ENCODE results near the gene GCC2.
"Not testable (repeated sequence)": the region's sequence is repeated elsewhere in the genome, so short reads cannot be mapped to it uniquely, and the experiment has no call there.

Gene GCC2

DNA sequence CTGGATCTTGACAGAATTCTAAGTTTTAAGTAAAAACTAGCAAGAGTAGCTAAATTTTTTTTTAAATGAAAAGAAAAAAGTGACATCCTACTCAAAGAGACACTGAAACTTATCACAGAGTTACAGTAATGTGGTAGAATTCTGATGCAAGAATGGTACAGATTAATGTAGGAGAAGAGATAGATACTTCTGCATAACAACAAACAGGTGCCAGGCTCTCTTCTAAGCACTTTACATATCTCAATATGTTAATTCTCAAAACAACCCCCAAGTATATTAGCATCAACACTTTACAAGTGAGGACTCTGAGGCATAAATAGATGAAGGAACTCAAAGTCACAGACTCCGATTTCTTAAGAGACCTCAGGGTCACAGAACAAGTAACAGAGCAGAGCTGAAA is 28.1 kb downstream of the GCC2 start:
- TF ChIP-seq CTCF (conservative IDR thresholded peaks at IDR 0.05; ENCODE audit: control insufficient read depth, insufficient read depth, low read depth, low read length): no peak
- no peak for DNase-seq (ENCODE audit: low read depth)
- H3K4me3 ChIP-seq (ENCODE audit: control insufficient read depth, low read depth, low read length): no peak overlapping the region

- DNase-seq (ENCODE audit: low read depth): no peak
- no peak for TF ChIP-seq CTCF (conservative IDR thresholded peaks at IDR 0.05; ENCODE audit: control insufficient read depth, insufficient read depth, low read depth, low read length)
- no peak overlapping the region for H3K4me3 ChIP-seq (ENCODE audit: control insufficient read depth, low read depth, low read length)
Observed at GRCh38 chr2:108485253-108485652, 36.2 kb downstream of the GCC2 start.

GRCh38 chr2:108490506-108491122 is 41.6 kb downstream of the GCC2 start:
- DNase-seq (ENCODE audit: low read depth): no peak
- H3K4me3 ChIP-seq (ENCODE audit: control insufficient read depth, low read depth, low read length): no peak overlapping the region
- no peak for TF ChIP-seq CTCF (conservative IDR thresholded peaks at IDR 0.05; ENCODE audit: control insufficient read depth, insufficient read depth, low read depth, low read length)

- H3K4me3 ChIP-seq (ENCODE audit: control insufficient read depth, low read depth, low read length): no peak overlapping the region
- no peak for DNase-seq (ENCODE audit: low read depth)
- no peak for TF ChIP-seq CTCF (conservative IDR thresholded peaks at IDR 0.05; ENCODE audit: control insufficient read depth, insufficient read depth, low read depth, low read length)
Observed at GRCh38 chr2:108491848-108492247, 42.8 kb downstream of the GCC2 start.

GRCh38 chr2:108492364-108492763 is 43.4 kb downstream of the GCC2 start:
- no peak overlapping the region for H3K4me3 ChIP-seq (ENCODE audit: control insufficient read depth, low read depth, low read length)
- DNase-seq (ENCODE audit: low read depth): peak; percentile 95
- TF ChIP-seq CTCF (conservative IDR thresholded peaks at IDR 0.05; ENCODE audit: control insufficient read depth, insufficient read depth, low read depth, low read length): no peak

DNA sequence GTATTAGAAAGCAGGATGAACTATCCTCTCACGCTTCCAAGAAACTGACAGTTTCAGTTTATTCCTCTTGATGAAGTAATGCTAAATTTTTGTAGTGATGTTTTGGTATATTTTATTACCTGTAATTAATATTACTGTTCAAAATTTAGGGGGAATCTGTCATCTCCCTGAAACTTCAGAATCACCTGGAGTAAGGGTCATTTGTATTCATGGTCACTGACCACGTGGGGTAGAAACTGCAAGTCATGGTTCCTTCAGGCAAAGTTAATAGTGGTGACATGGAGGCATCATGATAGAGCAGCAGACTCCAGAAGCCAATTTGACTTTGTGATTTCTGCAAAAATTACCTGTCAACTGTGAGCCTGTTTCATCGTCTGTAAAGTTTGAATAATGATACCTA is 47.2 kb downstream of the GCC2 start:
- H3K4me3 ChIP-seq (ENCODE audit: control insufficient read depth, low read depth, low read length); DNase-seq (ENCODE audit: low read depth): not testable (repeated sequence)

DNA sequence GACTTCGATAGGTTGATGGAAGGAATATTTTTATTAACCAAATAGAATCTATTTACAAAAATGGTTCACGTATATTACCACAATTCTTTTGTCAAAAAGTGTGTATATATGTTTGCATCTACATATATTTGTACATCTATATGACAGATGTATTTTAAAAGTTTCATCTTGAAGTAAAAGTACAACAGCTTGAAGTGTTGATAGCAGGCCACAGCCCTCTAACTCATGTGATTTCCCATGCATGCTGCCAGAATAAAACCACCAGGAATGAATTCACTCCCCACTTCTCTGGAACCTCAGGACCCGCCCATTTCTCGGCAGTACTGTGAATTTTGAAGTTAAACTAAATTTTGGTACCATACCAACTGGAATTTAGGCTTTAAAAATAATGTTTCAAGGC is 58.6 kb downstream of the GCC2 start:
- H3K4me3 ChIP-seq (ENCODE audit: control insufficient read depth, low read depth, low read length): not testable (repeated sequence)
- peak; percentile 8 for DNase-seq (ENCODE audit: low read depth)

- H3K4me3 ChIP-seq (ENCODE audit: control insufficient read depth, low read depth, low read length): not testable (repeated sequence)
- DNase-seq (ENCODE audit: low read depth): peak; percentile 56
Observed at GRCh38 chr2:108512431-108512830, 63.4 kb downstream of the GCC2 start.

DNA sequence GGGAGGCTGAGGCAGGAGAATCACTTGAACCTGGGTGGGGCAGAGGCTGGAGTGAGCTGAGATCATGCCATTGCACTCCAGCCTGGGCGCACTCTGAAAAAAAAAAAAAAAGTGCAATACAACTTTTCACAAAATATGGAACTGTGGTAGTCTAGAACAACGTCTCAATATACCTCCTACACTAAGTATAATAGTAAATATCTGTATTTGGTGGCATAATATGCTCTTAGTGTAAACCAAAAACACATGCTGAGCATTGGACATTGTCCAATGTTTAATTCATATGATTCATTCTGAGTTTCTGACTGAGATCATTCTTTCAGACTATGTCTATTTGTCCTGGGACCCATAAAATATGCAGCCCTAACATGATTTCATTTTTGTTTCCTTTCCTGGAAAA is 65.5 kb downstream of the GCC2 start:
- not testable (repeated sequence) for H3K4me3 ChIP-seq (ENCODE audit: control insufficient read depth, low read depth, low read length)
- peak; percentile 24 for DNase-seq (ENCODE audit: low read depth)

DNA sequence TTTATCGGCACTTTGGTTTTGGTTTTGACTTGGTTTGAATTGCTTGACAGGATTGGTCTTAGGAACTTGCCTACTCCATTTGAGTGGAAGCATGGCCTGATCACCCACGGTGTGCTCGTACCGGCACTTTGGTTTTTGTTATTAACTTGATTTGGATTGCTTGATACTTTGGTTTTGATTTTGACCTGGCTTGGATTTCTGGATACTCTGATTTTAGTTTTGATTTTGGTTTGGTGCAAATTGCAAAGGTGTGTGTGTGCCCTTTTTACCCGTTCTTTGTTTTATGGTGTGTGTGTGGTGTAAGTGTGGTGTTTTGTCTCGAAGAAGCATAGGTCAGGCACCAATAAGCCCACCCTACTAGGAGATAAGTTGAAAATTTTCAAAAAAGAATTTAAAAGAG is 75.7 kb downstream of the GCC2 start:
- DNase-seq (ENCODE audit: low read depth); H3K4me3 ChIP-seq (ENCODE audit: control insufficient read depth, low read depth, low read length): not testable (repeated sequence)

DNA sequence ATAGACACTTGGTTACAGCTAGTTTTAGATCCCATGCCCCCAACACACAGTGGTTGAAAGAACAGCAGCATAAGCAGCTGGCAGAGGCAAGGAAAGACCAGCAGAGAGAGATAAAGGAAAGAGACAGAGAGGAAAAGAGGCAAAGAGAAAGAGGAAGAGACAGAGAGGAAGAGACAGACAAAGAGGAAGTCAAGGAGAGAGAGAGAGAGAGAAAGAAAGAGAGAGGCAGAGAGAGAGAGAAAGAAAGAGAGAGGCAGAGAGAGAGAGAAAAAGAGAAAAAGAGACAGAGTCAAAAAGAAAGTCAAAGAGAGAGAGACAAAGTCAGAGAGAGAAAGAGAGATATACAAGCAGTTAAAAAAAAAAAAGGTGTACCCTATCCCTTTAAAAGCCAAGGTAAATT is 76.3 kb downstream of the GCC2 start:
- not testable (repeated sequence) for H3K4me3 ChIP-seq (ENCODE audit: control insufficient read depth, low read depth, low read length); DNase-seq (ENCODE audit: low read depth)
